Mesendoderm (in vitro differentiated cells): ENCODE data around the gene RHOB.

ENCODE experiments used
- DNase-seq: peaks from one replicate; pipeline ENCODE4 v3.0.0; 2013
- H2AK5ac ChIP-seq: 2 replicates; pipeline ENCODE4 v1.6.1; 2013; ENCODE audit warnings: low read length, inconsistent platforms
- H2BK120ac ChIP-seq: 2 replicates; pipeline ENCODE4 v1.6.1; 2013; ENCODE audit warnings: low read depth, mild to moderate bottlenecking, low read length, moderate library complexity, mixed read lengths
- H2BK15ac ChIP-seq: replicated peaks from 2 replicates; pipeline ENCODE4 v1.6.1; 2013; ENCODE audit warnings: low read depth, mild to moderate bottlenecking, moderate library complexity
- H2BK5ac ChIP-seq: 2 replicates; pipeline ENCODE4 v1.6.1; 2013; ENCODE audit warnings: low read length, inconsistent platforms
- H3K18ac ChIP-seq: 2 replicates; pipeline ENCODE4 v1.6.1; 2013; ENCODE audit warnings: mild to moderate bottlenecking, low read length, mixed read lengths
- H3K23ac ChIP-seq: one replicate; pipeline ENCODE4 v1.6.1; 2013; ENCODE audit warnings: low read length
- H3K27ac ChIP-seq: 2 replicates; pipeline ENCODE4 v1.5.1; 2013; ENCODE audit warnings: low read depth, mild to moderate bottlenecking, inconsistent platforms, low read length, moderate library complexity
- H3K27me3 ChIP-seq: 2 replicates; pipeline ENCODE4 v1.6.1; 2013; ENCODE audit warnings: low read length, control low read depth, mild to moderate bottlenecking, inconsistent platforms; ENCODE audit not compliant: insufficient read depth, poor library complexity
- H3K36me3 ChIP-seq: 2 replicates; pipeline ENCODE4 v1.6.1; 2013; ENCODE audit warnings: low read length, inconsistent platforms; ENCODE audit not compliant: control insufficient read depth, insufficient read depth
- H3K4ac ChIP-seq: one replicate; pipeline ENCODE4 v1.6.1; 2013; ENCODE audit warnings: low read depth, mild to moderate bottlenecking, low read length, moderate library complexity
- H3K4me1 ChIP-seq: 2 replicates; pipeline ENCODE4 v1.6.1; 2013; ENCODE audit warnings: low read depth, low read length, inconsistent platforms; ENCODE audit not compliant: control insufficient read depth
- H3K4me2 ChIP-seq: 2 replicates; pipeline ENCODE4 v1.6.1; 2013; ENCODE audit warnings: low read length
- H3K4me3 ChIP-seq: 2 replicates; pipeline ENCODE4 v1.5.1; 2013; ENCODE audit warnings: mild to moderate bottlenecking, low read length
- H3K56ac ChIP-seq: one replicate; pipeline ENCODE4 v1.6.1; 2013; ENCODE audit warnings: low read length
- H3K79me1 ChIP-seq: 2 replicates; pipeline ENCODE4 v1.6.1; 2013; ENCODE audit warnings: low read length, inconsistent platforms
- H3K79me2 ChIP-seq: 2 replicates; pipeline ENCODE4 v1.6.1; 2013; ENCODE audit warnings: mild to moderate bottlenecking, low read length; ENCODE audit not compliant: control insufficient read depth, insufficient read depth
- H3K9ac ChIP-seq: 2 replicates; pipeline ENCODE4 v1.6.1; 2013; ENCODE audit warnings: low read length, inconsistent platforms
- H4K5ac ChIP-seq: one replicate; pipeline ENCODE4 v1.6.1; 2013; ENCODE audit warnings: low read length
- H4K8ac ChIP-seq: one replicate; pipeline ENCODE4 v1.6.1; 2013; ENCODE audit warnings: low read depth, mild to moderate bottlenecking, control low read depth, low read length, moderate library complexity
- WGBS: extraction: QIAGEN DNeasy Blood & Tissue Kit; methylation state at CpG from one replicate; pipeline ENCODE4 v1.1.7; 2013; ENCODE audit warnings: low lambda C conversion rate, missing lambda C conversion rate; ENCODE audit not compliant: insufficient coverage; ENCODE audit errors: extremely low coverage; 5-methylcytosine and 5-hydroxymethylcytosine counted together

RHOB gene

DNA sequence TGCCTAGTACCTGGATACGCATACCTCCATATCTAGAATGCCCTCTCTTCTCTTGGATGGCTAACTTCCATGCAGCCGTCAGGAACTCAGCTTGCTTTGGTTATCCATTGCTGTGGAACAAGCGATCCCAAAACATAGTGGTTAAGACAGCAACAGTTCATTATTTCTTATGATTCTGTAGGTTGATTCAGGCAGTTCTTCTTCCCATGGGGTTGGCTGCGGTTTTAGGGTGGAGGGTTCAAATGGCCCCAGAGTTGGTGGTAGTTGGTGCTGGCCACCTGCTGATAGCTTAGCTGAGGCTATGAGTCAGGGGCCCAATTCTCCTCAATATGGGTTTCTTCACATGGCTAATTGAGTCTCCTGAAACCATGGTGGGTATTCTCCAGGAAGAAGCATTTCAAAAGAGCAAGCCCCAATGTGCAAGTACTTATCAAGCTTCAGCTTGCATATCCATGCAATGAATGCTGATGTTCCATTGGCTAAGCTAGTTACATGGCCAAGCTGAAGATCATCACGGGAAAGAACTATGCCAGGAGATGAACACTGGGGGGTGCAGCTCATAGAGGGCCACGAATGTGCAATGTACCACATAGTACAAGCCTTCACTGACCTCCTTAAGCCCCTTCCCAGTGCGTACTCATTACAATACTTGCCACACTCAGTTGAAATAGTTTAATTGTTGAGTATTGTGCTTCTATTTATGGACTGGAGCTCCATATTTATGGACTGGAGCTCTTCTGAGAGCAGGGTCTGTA lies 10.0 kb upstream of the RHOB start:
- Histone ChIP-seq H2BK120ac (no peak overlapping the region), H2BK15ac (no peak overlapping the region), H2AK5ac (no peak overlapping the region), H3K56ac (no peak overlapping the region), H3K79me1 (no peaks in the 10 kb centered on the region), H4K8ac (no peak overlapping the region), H3K18ac (no peak overlapping the region), H3K9ac (no peak overlapping the region), H3K36me3 (no peaks in the 10 kb centered on the region), H4K5ac (no peak overlapping the region), H3K4me1 (no peaks in the 10 kb centered on the region), H3K4me3 (no peak overlapping the region), H3K4ac (no peak overlapping the region), H3K79me2 (no peaks in the 10 kb centered on the region), H3K23ac (no peak overlapping the region), H2BK5ac (no peak overlapping the region), H3K27ac (no peak overlapping the region), H3K27me3 (no peaks in the 10 kb centered on the region), H3K4me2 (no peak overlapping the region)
- no CpG with 5 or more reads among the region's 7 CpGs for WGBS
- DNase-seq = no peak

DNA sequence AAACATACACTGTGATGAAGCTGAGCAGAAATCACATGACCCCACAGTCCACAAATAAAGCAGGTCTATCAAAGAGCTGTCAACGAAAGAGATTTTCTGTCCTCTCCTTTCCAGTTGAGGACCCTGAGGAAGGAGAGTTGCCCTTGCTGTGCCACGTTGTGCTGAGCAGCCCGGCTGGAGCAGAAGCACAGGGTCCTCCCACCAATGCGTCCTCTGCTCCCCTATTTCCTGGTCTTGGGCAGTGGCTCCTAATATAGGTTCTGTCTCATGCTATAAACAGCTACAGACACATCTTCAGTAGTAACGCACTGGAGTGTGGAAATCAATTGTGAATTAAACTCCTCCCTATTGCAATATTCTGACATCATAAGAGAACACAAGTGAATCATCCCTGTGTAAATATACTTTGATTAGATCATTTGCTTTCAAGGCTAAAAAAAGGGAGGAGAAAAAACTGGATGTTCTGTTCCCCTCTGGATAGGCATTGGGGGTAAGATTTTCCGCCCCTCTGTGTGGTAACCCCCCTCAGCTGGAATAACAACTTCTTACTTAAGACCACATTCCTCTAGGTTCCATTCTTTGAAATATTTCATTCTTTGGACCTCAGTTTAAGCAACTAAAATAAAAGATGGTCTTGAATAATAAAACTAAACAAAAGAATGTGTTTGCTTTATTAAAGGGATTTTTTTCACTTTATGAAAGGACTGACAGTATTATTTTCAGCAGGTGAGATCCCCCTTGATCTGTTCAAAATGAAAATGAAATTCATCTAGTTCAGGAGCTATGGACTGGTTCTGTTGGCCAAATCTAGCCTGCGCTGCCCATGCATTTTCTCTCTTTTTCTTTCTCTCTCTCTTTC lies 8.3 kb upstream of the RHOB start:
- Histone ChIP-seq H3K18ac (no peak overlapping the region), H3K4me1 (no peaks in the 10 kb centered on the region), H2BK5ac (no peak overlapping the region), H4K8ac (no peak overlapping the region), H3K79me2 (no peaks in the 10 kb centered on the region), H2BK15ac (no peak overlapping the region), H3K4me2 (no peak overlapping the region), H2AK5ac (no peak overlapping the region), H3K27ac (no peak overlapping the region), H3K79me1 (no peaks in the 10 kb centered on the region), H2BK120ac (no peak overlapping the region), H3K4ac (no peak overlapping the region), H3K23ac (no peak overlapping the region), H3K56ac (no peak overlapping the region), H3K27me3 (no peaks in the 10 kb centered on the region), H3K4me3 (no peak overlapping the region), H4K5ac (no peak overlapping the region), H3K36me3 (no peaks in the 10 kb centered on the region), H3K9ac (no peak overlapping the region)
- no peak for DNase-seq
- no CpG with 5 or more reads among the region's 7 CpGs for WGBS

GRCh38 chr2:20439193-20439475 lies 7.7 kb upstream of the RHOB start:
- no peak overlapping the region for H3K23ac ChIP-seq
- no peaks in the 10 kb centered on the region for H3K27me3 ChIP-seq
- H2BK15ac ChIP-seq = no peak overlapping the region
- H3K18ac ChIP-seq = no peak overlapping the region
- no peak overlapping the region for H4K8ac ChIP-seq
- H2AK5ac ChIP-seq = no peak overlapping the region
- H3K27ac ChIP-seq = no peak overlapping the region
- no peak overlapping the region for H3K4me2 ChIP-seq
- no peaks in the 10 kb centered on the region for H3K79me2 ChIP-seq
- WGBS = no CpG with 5 or more reads among the region's 4 CpGs
- no peaks in the 10 kb centered on the region for H3K4me1 ChIP-seq
- no peak overlapping the region for H4K5ac ChIP-seq
- H3K79me1 ChIP-seq = no peaks in the 10 kb centered on the region
- H3K56ac ChIP-seq = no peak overlapping the region
- no peak for DNase-seq
- H3K9ac ChIP-seq = no peak overlapping the region
- no peak overlapping the region for H3K4me3 ChIP-seq
- no peak overlapping the region for H3K4ac ChIP-seq
- H3K36me3 ChIP-seq = no peaks in the 10 kb centered on the region
- no peak overlapping the region for H2BK120ac ChIP-seq
- H2BK5ac ChIP-seq = no peak overlapping the region

DNA sequence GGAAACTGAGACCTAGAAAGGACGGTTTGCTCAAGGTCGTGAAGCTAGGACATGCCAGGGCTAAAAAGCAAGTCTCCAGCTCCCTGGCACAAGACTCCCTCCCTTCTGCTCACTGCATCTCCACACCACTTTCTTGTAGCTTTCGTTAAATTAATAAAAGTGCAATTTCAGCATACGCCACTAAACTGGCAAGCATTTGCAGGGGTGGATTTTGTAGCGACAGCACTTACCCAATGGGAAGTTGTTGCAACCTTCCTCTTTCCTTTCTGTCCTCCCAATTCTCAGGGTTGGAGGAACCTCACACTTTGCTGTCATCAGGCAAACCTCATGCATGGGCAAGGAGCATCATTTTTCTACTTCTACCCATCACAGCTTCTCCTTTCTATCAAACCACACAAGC lies 7.4 kb upstream of the RHOB start:
- DNase-seq = no peak
- H3K27me3 ChIP-seq = no peaks in the 10 kb centered on the region
- H3K56ac ChIP-seq = no peak overlapping the region
- no peaks in the 10 kb centered on the region for H3K79me1 ChIP-seq
- no peak overlapping the region for H3K4me3 ChIP-seq
- no peak overlapping the region for H2BK5ac ChIP-seq
- no peak overlapping the region for H3K23ac ChIP-seq
- H3K79me2 ChIP-seq = no peaks in the 10 kb centered on the region
- no peaks in the 10 kb centered on the region for H3K36me3 ChIP-seq
- no peak overlapping the region for H4K8ac ChIP-seq
- no peaks in the 10 kb centered on the region for H3K4me1 ChIP-seq
- no peak overlapping the region for H3K4ac ChIP-seq
- no peak overlapping the region for H2BK15ac ChIP-seq
- H3K27ac ChIP-seq = no peak overlapping the region
- no peak overlapping the region for H4K5ac ChIP-seq
- no peak overlapping the region for H3K18ac ChIP-seq
- no peak overlapping the region for H2BK120ac ChIP-seq
- WGBS = no CpG with 5 or more reads among the region's 5 CpGs
- no peak overlapping the region for H3K4me2 ChIP-seq
- H2AK5ac ChIP-seq = no peak overlapping the region
- H3K9ac ChIP-seq = no peak overlapping the region

- no CpG with 5 or more reads among the region's 6 CpGs for WGBS
- Histone ChIP-seq H4K5ac (no peak overlapping the region), H3K79me1 (no peaks in the 10 kb centered on the region), H3K9ac (no peak overlapping the region), H3K23ac (no peak overlapping the region), H3K36me3 (no peaks in the 10 kb centered on the region), H2BK15ac (no peak overlapping the region), H4K8ac (no peak overlapping the region), H3K18ac (no peak overlapping the region), H2AK5ac (no peak overlapping the region), H3K27ac (no peak overlapping the region), H2BK120ac (no peak overlapping the region), H3K4me2 (no peak overlapping the region), H3K4me3 (no peak overlapping the region), H3K79me2 (no peaks in the 10 kb centered on the region), H2BK5ac (no peak overlapping the region), H3K27me3 (no peaks in the 10 kb centered on the region), H3K4me1 (no peaks in the 10 kb centered on the region), H3K56ac (no peak overlapping the region), H3K4ac (no peak overlapping the region)
- no peak for DNase-seq
These were observed 6.8 kb upstream of the RHOB start for GRCh38 chr2:20440001-20440560.
